ENCODE results near the gene EPS8L1. TPM values are rescaled to one million over a fixed set of nuclear protein-coding genes. Genes with fewer than 3 reads are reported as not detected.

The EPS8L1 gene
- total and polyA plus RNA-seq, 2 of the 4 experiments (the other 2 are of a cell fraction): 0.90 to 2.9 TPM

DNA sequence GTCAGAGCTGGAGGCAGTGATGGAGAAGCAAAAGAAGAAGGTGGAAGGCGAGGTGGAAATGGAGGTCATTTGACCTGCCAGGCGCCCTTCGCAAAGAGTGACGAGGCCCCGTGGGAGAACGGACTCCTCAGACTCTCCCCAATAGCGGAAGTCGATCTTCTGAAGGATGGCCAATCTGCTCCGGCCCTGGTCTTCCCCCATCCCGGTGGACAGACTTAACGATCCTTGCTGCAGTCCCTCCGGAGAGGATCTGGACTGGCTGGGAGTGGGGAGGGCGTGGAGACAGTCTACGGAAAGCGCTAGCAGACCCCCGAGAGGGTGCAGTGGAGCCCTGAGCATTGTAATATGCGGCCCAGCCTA lies 11.9 kb downstream of the EPS8L1 start:
- peak overlapping the region; percentile 94 for H2AFZ ChIP-seq (replicated peaks; ENCODE audit: low read length, poor library complexity)
- intact Hi-C loops (cut with micrococcal nuclease) (loop anchor here (10.0 kb wide), 1 partner anchor 623 kb away; the partner anchor contains the start of gene LENG9), in situ Hi-C loops (cut with MboI; ENCODE audit: low sequenced_read_pairs) (no loop called here), dilution Hi-C loops (cut with HindIII; ENCODE audit: low sequenced_read_pairs, unreplicated experiment) (no loop called here)
- H3K9me3 ChIP-seq (ENCODE audit: control insufficient read depth, insufficient read depth, low read length): peaks cover under 1% of the 10 kb centered on the region; the same call in 1 of the 2 replicates
- peak overlapping the region; percentile 28; the same call in 1 of the 2 replicates for H2AK5ac ChIP-seq (ENCODE audit: low read depth, low read length)
- H3K14ac ChIP-seq (replicated peaks; ENCODE audit: low read depth, low read length): no peak overlapping the region
- H3K27ac ChIP-seq (ENCODE audit: insufficient read depth, low read length): no peak overlapping the region; the same call in 1 of the 2 replicates
- no peak overlapping the region for H2BK15ac ChIP-seq (ENCODE audit: low read depth, low read length)
- DNase-seq (peak; percentile 16), ATAC-seq (ENCODE audit: low read depth) (peak; percentile 3; the same call in 1 of the 2 replicates)
- no CpG with 5 or more reads among the region's 17 CpGs for WGBS, 2 experiments (ENCODE audit: extremely low coverage in 2 of 2, insufficient read length in 1 of 2)
- peaks cover 0 to 12% of the 10 kb centered on the region in 2 experiments; a peak in 2 of 4 replicates for H3K79me1 ChIP-seq (ENCODE audit: low read depth in 1 of 2, low read length in 2 of 2)
- H4K91ac ChIP-seq (ENCODE audit: insufficient read depth, low read depth, low read length): no peak overlapping the region
- ChIA-PET POLR2A (ENCODE audit: unreplicated experiment) (no interaction called here), CTCF (interaction anchor here (1.1 kb wide), 1 partner anchor 26 kb away, joined by 3 read pairs; no protein-coding TSS in a partner anchor)
- H3K4me1 ChIP-seq (ENCODE audit: control insufficient read depth, insufficient read depth, low read length): peaks cover 6% of the 10 kb centered on the region; the same call in 1 of the 2 replicates
- H3K9ac ChIP-seq (ENCODE audit: low read depth, low read length): 0 out of 2 replicates have a peak overlapping the region, but pooled peaks have one; percentile 36
- peaks cover 30% of the 10 kb centered on the region for H3K27me3 ChIP-seq (ENCODE audit: control insufficient read depth, insufficient read depth, low read length)
- H3K4me3 ChIP-seq (ENCODE audit: insufficient read depth, low read depth, low read length): peak overlapping the region; percentile 49
- TF ChIP-seq BHLHE40 (IDR thresholded peaks at IDR 0.05; ENCODE audit: low read depth, low read length): no peak
- TF ChIP-seq RFX5 (IDR thresholded peaks at IDR 0.05; ENCODE audit: low read depth, low read length): no peak
- TF ChIP-seq MAFK (IDR thresholded peaks at IDR 0.05; ENCODE audit: low read depth, low read length): no peak
- TF ChIP-seq, protein P1, sequence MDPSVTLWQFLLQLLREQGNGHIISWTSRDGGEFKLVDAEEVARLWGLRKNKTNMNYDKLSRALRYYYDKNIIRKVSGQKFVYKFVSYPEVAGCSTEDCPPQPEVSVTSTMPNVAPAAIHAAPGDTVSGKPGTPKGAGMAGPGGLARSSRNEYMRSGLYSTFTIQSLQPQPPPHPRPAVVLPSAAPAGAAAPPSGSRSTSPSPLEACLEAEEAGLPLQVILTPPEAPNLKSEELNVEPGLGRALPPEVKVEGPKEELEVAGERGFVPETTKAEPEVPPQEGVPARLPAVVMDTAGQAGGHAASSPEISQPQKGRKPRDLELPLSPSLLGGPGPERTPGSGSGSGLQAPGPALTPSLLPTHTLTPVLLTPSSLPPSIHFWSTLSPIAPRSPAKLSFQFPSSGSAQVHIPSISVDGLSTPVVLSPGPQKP (IDR thresholded peaks at IDR 0.05; ENCODE audit: borderline replicate concordance, low read depth, low read length): no peak
- TF ChIP-seq CHD1 (IDR thresholded peaks at IDR 0.05; ENCODE audit: low read depth, low read length): no peak
- TF ChIP-seq USF2 (IDR thresholded peaks at IDR 0.05; ENCODE audit: low read depth, low read length): no peak
- TF ChIP-seq CEBPB (IDR thresholded peaks at IDR 0.05; ENCODE audit: low read depth, low read length): no peak
- no peak for TF ChIP-seq NFE2L2 (IDR thresholded peaks at IDR 0.05; ENCODE audit: low read depth, low read length)
- TF ChIP-seq MXI1 (IDR thresholded peaks at IDR 0.05; ENCODE audit: borderline replicate concordance, low read depth, low read length): no peak
- TF ChIP-seq POLR2A (IDR thresholded peaks at IDR 0.05; ENCODE audit: low read depth, low read length): no peak
- TF ChIP-seq MAZ (IDR thresholded peaks at IDR 0.05; ENCODE audit: borderline replicate concordance, low read depth, low read length): no peak
- TF ChIP-seq FOS (IDR thresholded peaks at IDR 0.05; ENCODE audit: low read depth, low read length): no peak
- no peak overlapping the region for H2BK20ac ChIP-seq (ENCODE audit: low read depth, low read length)
- H2BK120ac ChIP-seq (ENCODE audit: low read depth, low read length): no peak overlapping the region
- peaks cover 38% of the 10 kb centered on the region for H4K20me1 ChIP-seq (ENCODE audit: insufficient read depth, low read length)
- H3K23ac ChIP-seq (ENCODE audit: low read depth, low read length): peak overlapping the region; percentile 44; the same call in 1 of the 2 replicates
- H3K56ac ChIP-seq (ENCODE audit: extremely low read depth, insufficient read depth, low read length): no peak overlapping the region
- H4K5ac ChIP-seq (ENCODE audit: low read depth, low read length): no peak overlapping the region
- H3K9me1 ChIP-seq (ENCODE audit: insufficient read depth, low read length): no peaks in the 10 kb centered on the region; the same call in 1 of the 2 replicates
- H3K18ac ChIP-seq (ENCODE audit: low read depth, low read length): no peak overlapping the region
- H3K36me3 ChIP-seq (ENCODE audit: control insufficient read depth, insufficient read depth, low read length): peaks cover 19% of the 10 kb centered on the region; the same call in 1 of the 2 replicates
- peak overlapping the region; percentile 25; the same call in 1 of the 2 replicates for H3K4ac ChIP-seq (ENCODE audit: low read depth, low read length)
- no peak overlapping the region for H2BK5ac ChIP-seq (ENCODE audit: low read depth, low read length, poor library complexity, severe bottlenecking)
- H3K4me2 ChIP-seq (ENCODE audit: low read depth, low read length): peak overlapping the region; percentile 88
- H2AK9ac ChIP-seq (replicated peaks; ENCODE audit: low read depth, low read length, poor library complexity): peak overlapping the region; percentile 85
- no TSS peak for BruUV-seq (replicated peaks)
- no peak overlapping the region; a peak in 1 of 4 replicates for H4K8ac ChIP-seq (ENCODE audit: low read depth in 2 of 2, low read length in 2 of 2)
